ENCODE measurements around the gene MYL10.

GRCh38 chr7:101602082-101602481 lies 27.0 kb downstream of the MYL10 start:
- TF ChIP-seq CTCF (IDR thresholded peaks at IDR 0.05) (no peak), POLR2A (IDR thresholded peaks at IDR 0.05) (no peak)
